ENCODE data around the gene GFI1. TPM values are rescaled to one million over a fixed set of nuclear protein-coding genes. Genes with fewer than 3 reads are reported as not detected.

The GFI1 gene
- total RNA-seq, 4 donors from 2014 or later: 0.30 to 1.3 (median 1.1) TPM

GRCh38 chr1:92516574-92516973, 29.8 kb upstream of the GFI1 start:
- H3K4me1 ChIP-seq: no peaks in the 10 kb centered on the region
- TF ChIP-seq EP300 (IDR thresholded peaks at IDR 0.05) (no peak), POLR2A (IDR thresholded peaks at IDR 0.05) (no peak), CTCF (IDR thresholded peaks at IDR 0.05) (no peak)
- no peak overlapping the region for H3K27ac ChIP-seq
- no peak for DNase-seq (ENCODE audit: low spot score in 2 of 2)
- no peak overlapping the region for H3K4me3 ChIP-seq
- H3K36me3 ChIP-seq: peaks cover 0 to 31% (median 0%) of the 10 kb centered on the region in 3 donors
- H3K27me3 ChIP-seq: no peaks in the 10 kb centered on the region
- no peaks in the 10 kb centered on the region for H3K9me3 ChIP-seq
- WGBS, 2 donors: 78 to 96% methylated on average over 1 of the region's 1 CpG

GRCh38 chr1:92515796-92516201, 29.1 kb upstream of the GFI1 start:
- 78 to 87% methylated on average over 3 of the region's 3 CpGs for WGBS, 2 donors
- H3K27me3 ChIP-seq: no peaks in the 10 kb centered on the region
- TF ChIP-seq CTCF (IDR thresholded peaks at IDR 0.05) (no peak), EP300 (IDR thresholded peaks at IDR 0.05) (no peak), POLR2A (IDR thresholded peaks at IDR 0.05) (no peak)
- no peak overlapping the region for H3K4me3 ChIP-seq
- no peaks in the 10 kb centered on the region for H3K9me3 ChIP-seq
- H3K36me3 ChIP-seq: peaks cover 0 to 28% (median 0%) of the 10 kb centered on the region in 3 donors
- H3K27ac ChIP-seq: no peak overlapping the region
- no peaks in the 10 kb centered on the region for H3K4me1 ChIP-seq
- DNase-seq (ENCODE audit: low spot score in 2 of 2): no peak

- Histone ChIP-seq H3K9me3 (no peaks in the 10 kb centered on the region), H3K4me3 (no peak overlapping the region), H3K27me3 (no peaks in the 10 kb centered on the region), H3K27ac (no peak overlapping the region), H3K36me3 (peaks cover 0 to 20% (median 0%) of the 10 kb centered on the region in 3 donors), H3K4me1 (no peaks in the 10 kb centered on the region)
- no peak for DNase-seq (ENCODE audit: low spot score in 2 of 2)
- 93 to 96% methylated on average over 4 of the region's 4 CpGs for WGBS, 2 donors
- no peak for TF ChIP-seq EP300 (IDR thresholded peaks at IDR 0.05)
- no peak for TF ChIP-seq POLR2A (IDR thresholded peaks at IDR 0.05)
- no peak for TF ChIP-seq CTCF (IDR thresholded peaks at IDR 0.05)
These were observed 24.8 kb upstream of the GFI1 start for GRCh38 chr1:92511541-92511940.

- Histone ChIP-seq H3K9me3 (no peaks in the 10 kb centered on the region), H3K36me3 (peaks cover 0 to 20% (median 0%) of the 10 kb centered on the region in 3 donors), H3K27ac (no peak overlapping the region), H3K4me3 (no peak overlapping the region), H3K27me3 (no peaks in the 10 kb centered on the region), H3K4me1 (no peaks in the 10 kb centered on the region)
- WGBS, 2 donors: 98 to 100% methylated on average over 1 of the region's 1 CpG
- no peak for DNase-seq (ENCODE audit: low spot score in 2 of 2)
- TF ChIP-seq POLR2A (IDR thresholded peaks at IDR 0.05) (no peak), CTCF (IDR thresholded peaks at IDR 0.05) (no peak), EP300 (IDR thresholded peaks at IDR 0.05) (no peak)
These were observed 22.9 kb upstream of the GFI1 start for GRCh38 chr1:92509619-92510018.

GRCh38 chr1:92505015-92505692, 18.4 kb upstream of the GFI1 start:
- Histone ChIP-seq H3K36me3 (peaks cover 0 to 6% (median 0%) of the 10 kb centered on the region in 3 donors), H3K27ac (no peak overlapping the region), H3K4me1 (no peaks in the 10 kb centered on the region), H3K9me3 (no peaks in the 10 kb centered on the region), H3K27me3 (no peaks in the 10 kb centered on the region), H3K4me3 (no peak overlapping the region)
- DNase-seq (ENCODE audit: low spot score in 2 of 2): no peak
- no peak for TF ChIP-seq CTCF (IDR thresholded peaks at IDR 0.05)
- TF ChIP-seq EP300 (IDR thresholded peaks at IDR 0.05): no peak
- TF ChIP-seq POLR2A (IDR thresholded peaks at IDR 0.05): no peak
- 64 to 74% methylated on average over 6 of the region's 6 CpGs for WGBS, 2 donors

Data from tibial nerve (tissue), 4 donors.